Naive B cell (primary cell): ENCODE measurements around the gene KLK6. TPM values are rescaled to one million over a fixed set of nuclear protein-coding genes. Genes with fewer than 3 reads are reported as not detected.
"Not testable (repeated sequence)": the region's sequence is repeated elsewhere in the genome, so short reads cannot be mapped to it uniquely, and the experiment has no call there.

Experiments
- ATAC-seq, 2 donors: fragments of 150-1000 bp; cut with Tn5 transposase; 2 replicates each; pipeline ENCODE4 v1.10.0; 2021; ENCODE audit warnings: low read depth in 2 of 2, mild to moderate bottlenecking in 2 of 2, moderate library complexity in 2 of 2
- DNase-seq: peaks from one replicate; pipeline ENCODE4 v3.0.0; 2022
- H3K27ac Mint-ChIP-seq, 6 donors: one replicate each; pipeline ENCODE4 v1.8.0; 2020 to 2022; ENCODE audit warnings: mild to moderate bottlenecking in 6 of 6, mixed read lengths in 6 of 6, moderate library complexity in 5 of 6, inconsistent platforms in 2 of 6
- H3K27me3 Mint-ChIP-seq, 3 donors: one replicate each; pipeline ENCODE4 v1.8.0; 2021 to 2022; ENCODE audit warnings: mixed read lengths in 3 of 3, mild to moderate bottlenecking in 1 of 3
- H3K36me3 Mint-ChIP-seq, 2 donors: one replicate each; pipeline ENCODE4 v1.8.0; 2020 to 2022; ENCODE audit warnings: mixed read lengths in 2 of 2, inconsistent platforms in 1 of 2, mild to moderate bottlenecking in 1 of 2
- H3K4me1 Mint-ChIP-seq, 3 donors: one replicate each; pipeline ENCODE4 v1.8.0; 2020 to 2022; ENCODE audit warnings: mixed read lengths in 3 of 3, inconsistent platforms in 1 of 3, mild to moderate bottlenecking in 1 of 3, moderate library complexity in 1 of 3
- H3K4me3 Mint-ChIP-seq, 8 donors: one replicate each; pipeline ENCODE4 v1.8.0; 2020 to 2022; ENCODE audit warnings: mild to moderate bottlenecking in 8 of 8, mixed read lengths in 8 of 8, moderate library complexity in 8 of 8, inconsistent platforms in 2 of 8
- H3K9me3 Mint-ChIP-seq, 7 donors: one replicate each; pipeline ENCODE4 v1.8.0; 2020 to 2022; ENCODE audit warnings: mixed read lengths in 7 of 7, mild to moderate bottlenecking in 5 of 7, inconsistent platforms in 2 of 7, moderate library complexity in 1 of 7
- polyA plus RNA-seq, 6 donors: library from polyadenylated mRNA; unstranded; fragments of 300-500 nt; fragmentation: Illumina TruSeq; gene quantifications; one replicate each; pipeline ENCODE4 v1.2.3, GENCODE V29; 2021; ENCODE audit warnings: low read depth in 6 of 6

KLK6 gene
- polyA plus RNA-seq, 6 donors from 2014 or later: not detected

DNA sequence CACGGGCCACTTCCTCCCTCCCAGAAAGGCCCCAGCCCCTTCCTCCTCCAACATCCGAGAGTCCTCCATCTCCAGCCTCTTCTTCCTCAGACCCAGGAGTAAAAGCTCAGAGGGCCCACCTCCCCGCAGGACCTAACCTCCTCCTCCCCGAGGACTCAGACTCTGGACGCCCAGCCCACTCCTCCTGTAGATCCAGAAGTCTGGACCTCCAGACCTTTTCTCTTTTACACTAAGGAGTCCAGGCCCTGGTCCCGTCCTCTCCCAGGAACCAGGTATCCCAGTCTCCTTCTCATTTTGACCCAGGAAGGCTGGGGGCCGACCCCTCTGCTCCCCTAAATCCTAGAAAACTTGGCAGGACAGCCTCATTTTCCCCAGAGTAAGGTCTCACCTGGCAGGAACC is 33.9 kb upstream of the KLK6 start:
- peaks cover 15 to 72% (median 47%) of the 10 kb centered on the region in 3 donors for H3K27me3 Mint-ChIP-seq
- H3K4me3 Mint-ChIP-seq: no peak overlapping the region
- H3K36me3 Mint-ChIP-seq: no peaks in the 10 kb centered on the region
- peak overlapping the region in 1 of 6 donors; percentile 42 for H3K27ac Mint-ChIP-seq
- peaks cover 0 to 6% (median 2%) of the 10 kb centered on the region in 7 donors for H3K9me3 Mint-ChIP-seq
- ATAC-seq (no peak), DNase-seq (no peak)
- H3K4me1 Mint-ChIP-seq: peaks cover 0 to 3% (median 0%) of the 10 kb centered on the region in 3 donors

DNA sequence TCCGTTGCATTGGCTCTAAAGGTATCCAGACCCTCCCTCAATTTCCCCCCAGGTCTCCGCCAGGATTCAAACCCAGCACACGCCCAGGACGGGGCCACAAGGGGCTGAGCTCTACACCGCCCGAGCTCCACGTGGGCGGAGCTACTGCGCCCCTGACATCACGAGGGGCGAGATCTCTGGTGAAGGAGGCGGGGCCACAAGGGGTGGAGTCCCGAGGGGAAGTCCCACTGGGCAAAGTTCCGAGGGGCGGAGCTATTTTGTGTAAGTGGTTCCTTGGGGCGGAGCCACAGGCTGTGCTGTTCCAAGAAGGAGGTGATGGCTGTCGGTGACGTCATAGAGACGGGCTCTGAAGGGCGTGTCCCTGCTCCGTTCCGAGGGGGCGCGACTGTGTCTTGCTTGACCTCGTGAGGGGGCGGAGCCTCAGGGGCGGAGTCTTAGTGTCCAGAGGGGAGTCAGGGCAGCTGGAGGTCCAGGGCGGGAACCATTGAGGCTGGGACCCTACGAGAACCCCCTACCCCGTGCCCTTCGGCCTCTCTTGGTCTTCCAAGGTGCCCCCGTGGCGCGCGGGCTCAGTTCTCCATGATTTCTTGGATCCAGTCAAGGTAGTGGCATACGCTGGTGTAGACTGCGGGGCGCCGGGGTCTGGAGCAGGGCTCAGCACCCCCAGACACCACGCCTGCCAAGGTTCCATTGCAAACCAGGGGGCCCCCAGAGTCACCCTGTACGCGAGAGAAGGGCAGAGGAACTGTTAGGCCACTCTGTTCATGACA is 33.3 kb upstream of the KLK6 start:
- H3K4me3 Mint-ChIP-seq: no peak overlapping the region
- H3K27ac Mint-ChIP-seq: no peak overlapping the region
- peaks cover 0 to 3% (median 0%) of the 10 kb centered on the region in 3 donors for H3K4me1 Mint-ChIP-seq
- ATAC-seq (peak in 1 of 2 donors; percentile 10), DNase-seq (no peak)
- H3K9me3 Mint-ChIP-seq: peaks cover 0 to 6% (median 2%) of the 10 kb centered on the region in 7 donors
- no peaks in the 10 kb centered on the region for H3K36me3 Mint-ChIP-seq
- H3K27me3 Mint-ChIP-seq: peaks cover 20 to 77% (median 52%) of the 10 kb centered on the region in 3 donors

DNA sequence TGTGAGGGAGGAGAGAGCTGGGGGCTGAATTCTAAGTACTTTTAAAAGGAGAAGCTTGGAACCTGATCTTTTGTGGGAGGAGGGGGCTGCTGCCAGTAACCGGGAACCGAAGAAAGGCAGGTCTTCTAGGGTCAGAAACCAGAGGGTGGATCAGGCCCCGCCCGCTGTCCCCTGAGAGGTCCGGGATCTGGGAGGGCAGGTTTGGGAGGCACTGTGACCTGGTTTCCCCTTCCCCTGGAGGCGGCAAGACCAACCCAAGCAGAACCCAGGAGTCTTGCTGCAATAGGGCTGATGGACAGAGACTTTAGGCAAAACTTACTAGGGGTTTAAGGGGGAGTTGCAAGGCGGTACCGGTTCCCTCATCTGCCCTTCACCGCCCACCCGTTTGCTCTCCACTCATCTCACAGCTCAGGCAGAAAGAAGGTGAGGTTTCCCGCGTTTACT is 32.7 kb upstream of the KLK6 start:
- DNase-seq (no peak), ATAC-seq (no peak)
- Mint-ChIP-seq H3K36me3 (no peaks in the 10 kb centered on the region), H3K27me3 (peaks cover 15 to 74% (median 53%) of the 10 kb centered on the region in 3 donors), H3K9me3 (peaks cover 0 to 6% (median 2%) of the 10 kb centered on the region in 7 donors), H3K27ac (no peak overlapping the region), H3K4me1 (peaks cover 0 to 3% (median 0%) of the 10 kb centered on the region in 3 donors), H3K4me3 (peak overlapping the region in 1 of 8 donors; percentile 14)

DNA sequence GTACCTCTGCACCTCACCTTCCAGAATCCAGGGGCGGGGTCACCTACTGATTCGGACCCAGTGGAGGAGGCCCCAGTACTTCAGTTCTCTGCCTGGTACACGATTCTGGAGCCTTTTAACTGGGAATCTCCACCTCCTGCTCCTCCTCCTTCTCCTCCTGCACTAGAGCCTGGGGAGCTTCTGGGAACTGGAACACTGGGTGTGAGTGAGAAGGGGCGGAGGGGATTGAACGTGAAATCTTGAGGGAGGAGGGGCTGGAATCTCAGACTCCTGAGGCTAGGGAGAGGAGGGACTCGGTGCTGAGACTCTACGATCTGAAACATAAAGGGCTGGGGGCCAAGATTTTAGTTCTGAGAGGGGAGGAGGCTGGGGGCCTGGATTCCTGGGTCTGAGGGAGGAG is 32.1 kb upstream of the KLK6 start, which contains the start of gene KLK8:
Gene KLK8, minus strand, starts transcription at position 90 of the 400 bp plus-strand sequence. CDS start 437 bp downstream, outside the sequence.
- peaks cover 0 to 3% (median 0%) of the 10 kb centered on the region in 3 donors for H3K4me1 Mint-ChIP-seq
- H3K9me3 Mint-ChIP-seq: peaks cover 0 to 8% (median 2%) of the 10 kb centered on the region in 7 donors
- DNase-seq (no peak), ATAC-seq (no peak)
- H3K36me3 Mint-ChIP-seq: no peaks in the 10 kb centered on the region
- H3K27me3 Mint-ChIP-seq: peaks cover 20 to 77% (median 57%) of the 10 kb centered on the region in 3 donors
- H3K4me3 Mint-ChIP-seq: peak within 1 kb of the TSS in 1 of 8 donors; percentile 14
- H3K27ac Mint-ChIP-seq: no peak within 1 kb of the TSS

DNA sequence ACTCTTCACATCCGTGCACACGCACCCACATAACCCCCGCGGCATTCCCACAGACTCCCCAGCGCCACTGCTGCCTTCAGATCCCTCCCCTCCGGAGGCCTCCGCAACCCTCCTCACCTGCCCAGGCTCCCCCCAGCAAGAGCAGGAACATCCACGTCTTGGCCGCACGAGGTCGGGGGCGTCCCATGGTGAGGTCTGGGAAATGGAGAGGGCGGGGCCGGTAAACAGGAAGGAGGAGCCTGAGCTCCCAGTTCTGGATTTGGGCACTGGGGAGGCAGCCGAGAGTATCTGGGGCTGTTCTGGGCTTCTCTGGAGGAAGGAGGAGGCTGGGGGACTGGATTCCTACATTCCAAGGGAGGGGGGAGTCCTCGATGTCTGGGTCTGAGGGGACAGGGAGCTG is 31.6 kb upstream of the KLK6 start:
- Mint-ChIP-seq H3K27me3 (peaks cover 21 to 72% (median 57%) of the 10 kb centered on the region in 3 donors), H3K4me1 (peaks cover 0 to 3% (median 0%) of the 10 kb centered on the region in 3 donors), H3K27ac (no peak overlapping the region), H3K9me3 (peaks cover 0 to 8% (median 4%) of the 10 kb centered on the region in 7 donors), H3K36me3 (no peaks in the 10 kb centered on the region), H3K4me3 (no peak overlapping the region)
- no peak for ATAC-seq
- no peak for DNase-seq

DNA sequence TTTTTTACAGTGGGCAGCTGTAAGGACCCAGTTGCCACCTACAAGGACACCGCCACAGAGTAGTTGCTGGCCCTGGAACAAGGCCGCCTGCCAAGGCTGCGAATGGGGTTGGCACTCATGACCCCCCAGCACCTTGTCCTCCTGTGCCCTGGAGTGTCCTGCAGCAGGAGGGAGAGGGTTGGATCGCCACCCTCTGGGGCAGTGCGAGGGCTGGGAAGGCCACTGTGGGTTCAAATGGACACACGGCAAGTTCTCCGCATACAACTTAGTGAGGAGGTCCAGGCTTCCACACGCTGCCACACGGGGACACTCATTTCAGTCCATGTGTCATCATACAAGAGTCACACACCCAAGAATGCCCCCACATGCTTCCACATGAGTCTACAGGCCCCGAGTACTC is 31.0 kb upstream of the KLK6 start:
- Mint-ChIP-seq H3K27me3 (peaks cover 21 to 70% (median 57%) of the 10 kb centered on the region in 3 donors), H3K27ac (no peak overlapping the region), H3K36me3 (no peaks in the 10 kb centered on the region), H3K9me3 (peaks cover 0 to 8% (median 5%) of the 10 kb centered on the region in 7 donors), H3K4me1 (peaks cover 0 to 3% (median 0%) of the 10 kb centered on the region in 3 donors), H3K4me3 (no peak overlapping the region)
- ATAC-seq: no peak
- DNase-seq: no peak

DNA sequence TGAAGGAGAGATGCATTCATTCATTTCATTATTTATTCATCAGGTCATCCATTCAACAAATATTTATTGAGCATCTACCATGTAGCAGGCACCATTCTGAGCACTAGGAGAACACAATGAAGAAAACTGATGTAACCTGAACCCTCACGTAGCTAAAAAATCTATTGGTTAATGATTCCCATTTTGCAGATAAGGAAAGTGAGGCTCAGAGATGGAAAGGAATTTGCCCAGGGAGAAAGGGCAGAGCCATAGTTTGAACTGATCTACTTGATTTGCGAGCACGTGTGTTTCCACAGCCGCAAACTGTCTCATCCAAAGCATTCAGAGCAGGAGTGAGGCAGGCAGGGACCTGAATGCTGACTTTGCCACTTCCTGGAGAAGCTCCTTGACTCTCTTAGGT is 29.3 kb upstream of the KLK6 start:
- H3K4me1 Mint-ChIP-seq: peaks cover 0 to 3% (median 0%) of the 10 kb centered on the region in 3 donors
- H3K4me3 Mint-ChIP-seq: no peak overlapping the region
- peaks cover 16 to 64% (median 55%) of the 10 kb centered on the region in 3 donors for H3K27me3 Mint-ChIP-seq

DNA sequence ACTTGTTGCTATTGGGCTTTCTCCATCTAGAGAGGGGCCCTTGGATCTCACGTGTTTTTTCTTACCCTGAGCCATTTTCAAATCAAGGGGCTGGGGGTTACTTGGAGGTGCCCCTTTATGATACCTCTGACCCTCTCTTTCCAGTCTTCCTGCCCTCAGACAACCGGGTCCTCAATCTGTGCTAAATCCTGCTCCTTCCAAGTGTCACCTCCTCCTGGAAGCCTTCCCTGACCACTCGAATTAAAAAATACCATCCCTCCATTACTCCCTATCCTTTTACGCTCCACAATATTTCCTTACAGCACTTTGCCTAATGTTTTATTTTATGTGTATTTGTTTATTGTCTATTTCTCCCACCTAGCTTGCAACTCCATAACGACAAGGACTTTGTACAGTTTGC is 28.7 kb upstream of the KLK6 start:
- H3K4me3 Mint-ChIP-seq: no peak overlapping the region
- H3K27me3 Mint-ChIP-seq: peaks cover 16 to 58% (median 49%) of the 10 kb centered on the region in 3 donors

More for the DNA sequence above, 29.3 kb upstream of the KLK6 start:
- Mint-ChIP-seq H3K27ac (no peak overlapping the region), H3K36me3 (no peaks in the 10 kb centered on the region), H3K9me3 (peaks cover 1 to 14% (median 6%) of the 10 kb centered on the region in 7 donors)
- no peak for ATAC-seq
- no peak for DNase-seq

DNA sequence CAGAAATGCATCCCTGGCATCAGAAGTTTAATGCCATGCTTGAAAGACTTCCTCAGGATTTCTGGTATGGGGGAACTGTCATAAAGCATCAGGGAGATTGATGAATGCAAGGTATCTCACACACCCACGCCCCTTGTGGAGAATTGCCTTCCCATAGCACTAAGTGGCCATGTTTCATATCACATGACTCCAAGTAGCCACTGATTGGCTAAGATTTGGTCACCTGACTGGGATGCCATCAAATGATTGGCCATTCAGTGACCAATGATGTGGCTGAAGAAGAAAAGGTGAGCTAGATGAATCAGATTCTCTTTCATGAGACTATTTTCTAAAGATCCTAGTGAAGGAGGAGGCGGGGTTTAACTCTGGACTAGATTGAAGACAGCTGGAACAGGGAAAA is 24.7 kb upstream of the KLK6 start:
- no peaks in the 10 kb centered on the region for H3K4me1 Mint-ChIP-seq
- ATAC-seq (no peak), DNase-seq (no peak)
- no peaks in the 10 kb centered on the region for H3K36me3 Mint-ChIP-seq
- peaks cover 6 to 16% (median 7%) of the 10 kb centered on the region in 7 donors for H3K9me3 Mint-ChIP-seq
- peak overlapping the region in 1 of 8 donors; percentile 22 for H3K4me3 Mint-ChIP-seq
- H3K27ac Mint-ChIP-seq: no peak overlapping the region
- H3K27me3 Mint-ChIP-seq: peaks cover 36 to 49% (median 36%) of the 10 kb centered on the region in 3 donors

More for the DNA sequence above, 28.7 kb upstream of the KLK6 start:
- Mint-ChIP-seq H3K4me1 (peaks cover 0 to 3% (median 0%) of the 10 kb centered on the region in 3 donors), H3K27ac (peak overlapping the region in 1 of 6 donors; percentile 69), H3K9me3 (peaks cover 0 to 11% (median 6%) of the 10 kb centered on the region in 7 donors), H3K36me3 (no peaks in the 10 kb centered on the region)
- ATAC-seq: no peak
- DNase-seq: no peak

DNA sequence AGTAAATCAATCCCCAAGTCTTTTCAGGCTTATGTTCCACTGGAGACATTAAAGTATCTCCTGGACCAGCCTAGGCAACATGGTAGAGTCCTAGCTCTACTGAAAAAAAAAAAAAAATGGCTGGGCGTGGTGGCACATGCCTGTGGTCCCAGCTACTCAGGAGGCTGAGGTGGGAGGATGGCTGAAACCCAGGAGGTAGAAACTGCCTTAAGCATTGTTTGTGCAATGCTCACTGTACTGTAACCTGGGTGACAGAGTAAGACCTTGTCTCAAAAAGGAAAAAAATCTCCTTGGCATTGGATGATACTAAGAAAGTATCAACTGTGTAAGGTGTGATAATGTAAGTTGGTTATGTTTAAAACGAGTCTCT is 23.3 kb upstream of the KLK6 start:
- Mint-ChIP-seq H3K36me3 (no peaks in the 10 kb centered on the region), H3K4me3 (peak overlapping the region in 1 of 8 donors; percentile 9), H3K27ac (no peak overlapping the region), H3K27me3 (peaks cover 32 to 46% (median 36%) of the 10 kb centered on the region in 3 donors), H3K9me3 (peaks cover 6 to 16% (median 8%) of the 10 kb centered on the region in 7 donors), H3K4me1 (no peaks in the 10 kb centered on the region)
- DNase-seq (no peak), ATAC-seq (no peak)

DNA sequence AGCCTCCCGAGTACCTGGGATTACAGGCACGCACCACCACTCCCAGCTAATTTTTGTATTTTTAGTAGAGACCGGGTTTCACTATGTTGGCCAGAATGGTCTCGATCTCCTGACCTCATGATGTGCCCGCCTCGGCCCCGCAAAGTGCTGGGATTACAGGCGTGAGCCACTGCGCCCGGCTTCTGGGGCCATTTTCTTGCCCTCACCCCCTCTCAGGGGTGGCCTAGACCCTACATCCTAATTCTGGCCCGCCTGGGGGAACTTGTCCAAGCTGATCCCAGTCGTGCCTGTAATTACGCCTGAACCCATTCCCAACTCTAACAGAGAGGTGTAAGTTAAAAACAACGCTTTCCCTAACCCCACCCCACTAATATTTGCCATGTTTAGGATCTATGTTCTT is 15.0 kb upstream of the KLK6 start:
- not testable (repeated sequence) for H3K9me3 Mint-ChIP-seq, ATAC-seq, H3K36me3 Mint-ChIP-seq, H3K4me3 Mint-ChIP-seq, H3K27ac Mint-ChIP-seq, DNase-seq
- peaks cover 41 to 61% (median 58%) of the 10 kb centered on the region in 3 donors for H3K27me3 Mint-ChIP-seq
- peaks cover 0 to 13% (median 0%) of the 10 kb centered on the region in 3 donors for H3K4me1 Mint-ChIP-seq

DNA sequence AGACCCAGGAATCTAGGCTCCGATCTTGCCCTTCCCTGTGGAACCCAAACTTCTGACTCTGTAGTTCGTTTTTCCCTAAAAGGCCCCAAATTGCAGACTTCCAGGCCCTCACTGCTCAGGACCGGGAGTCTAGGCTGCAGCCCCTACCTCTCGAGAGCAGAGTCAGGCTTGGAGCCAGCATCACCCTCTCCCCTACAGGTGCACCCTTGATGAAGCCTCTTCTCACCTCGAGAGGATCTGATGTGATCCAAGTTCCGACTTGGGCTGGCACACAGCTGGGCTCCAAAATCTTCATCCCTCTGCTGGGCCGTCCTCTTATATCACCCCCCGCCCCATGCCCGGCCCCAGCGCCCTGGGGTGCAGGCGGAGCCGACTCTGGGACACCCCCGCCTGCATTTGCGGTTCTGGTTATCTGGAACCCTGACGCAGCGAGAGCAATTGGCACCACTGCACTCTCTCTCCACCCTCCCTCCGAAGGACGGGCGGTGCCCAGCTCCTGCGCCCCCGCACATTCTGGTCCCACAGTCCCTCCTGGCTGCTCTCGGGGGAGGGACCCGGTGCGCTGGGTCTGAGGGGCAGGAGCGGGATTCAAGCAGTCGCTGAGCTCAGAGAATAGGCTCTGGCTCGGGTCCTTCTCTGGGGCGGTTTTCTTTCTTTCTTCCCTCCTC is 14.4 kb upstream of the KLK6 start, which contains the start of gene KLK7:
Gene KLK7, minus strand, starts transcription at position 293 of the 668 bp plus-strand sequence. CDS start 1,518 bp downstream, outside the sequence.
- DNase-seq (no peak), ATAC-seq (no peak)
- Mint-ChIP-seq H3K27me3 (peaks cover 40 to 64% (median 59%) of the 10 kb centered on the region in 3 donors), H3K36me3 (no peaks in the 10 kb centered on the region), H3K4me3 (no peak within 1 kb of the TSS), H3K4me1 (peaks cover 0 to 13% (median 0%) of the 10 kb centered on the region in 3 donors), H3K9me3 (peaks cover 0 to 8% (median 0%) of the 10 kb centered on the region in 7 donors), H3K27ac (no peak within 1 kb of the TSS)

DNA sequence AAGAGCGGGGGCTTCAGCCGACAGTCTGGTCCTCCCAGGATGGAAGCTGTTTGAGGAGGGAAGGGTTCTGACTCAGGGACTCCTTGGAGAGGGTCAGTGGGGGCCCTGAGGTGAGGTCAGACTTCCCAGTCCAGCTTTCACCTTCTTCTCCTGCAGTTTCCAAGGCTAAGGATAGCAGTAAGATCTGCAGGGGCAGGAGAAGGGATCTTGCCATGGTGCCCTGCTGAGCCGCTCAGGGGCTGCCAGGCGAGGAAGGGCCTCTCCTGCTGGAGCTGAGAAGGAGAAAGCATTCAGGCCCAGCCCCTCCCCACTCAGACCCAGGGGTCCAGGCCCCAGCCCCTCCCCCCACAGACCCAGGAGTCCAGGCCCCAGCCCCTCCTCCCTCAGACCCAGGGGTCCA is 12.8 kb upstream of the KLK6 start:
- no peak for ATAC-seq
- DNase-seq: no peak
- H3K27me3 Mint-ChIP-seq: peaks cover 31 to 70% (median 65%) of the 10 kb centered on the region in 3 donors

More for the DNA sequence above, 12.8 kb upstream of the KLK6 start:
- Mint-ChIP-seq H3K9me3 (peaks cover 0 to 8% (median 0%) of the 10 kb centered on the region in 7 donors), H3K4me3 (no peak overlapping the region), H3K36me3 (no peaks in the 10 kb centered on the region), H3K27ac (no peak overlapping the region), H3K4me1 (peaks cover 0 to 13% (median 0%) of the 10 kb centered on the region in 3 donors)
